ENCODE data around the gene CARS1.

The CARS1 gene

DNA sequence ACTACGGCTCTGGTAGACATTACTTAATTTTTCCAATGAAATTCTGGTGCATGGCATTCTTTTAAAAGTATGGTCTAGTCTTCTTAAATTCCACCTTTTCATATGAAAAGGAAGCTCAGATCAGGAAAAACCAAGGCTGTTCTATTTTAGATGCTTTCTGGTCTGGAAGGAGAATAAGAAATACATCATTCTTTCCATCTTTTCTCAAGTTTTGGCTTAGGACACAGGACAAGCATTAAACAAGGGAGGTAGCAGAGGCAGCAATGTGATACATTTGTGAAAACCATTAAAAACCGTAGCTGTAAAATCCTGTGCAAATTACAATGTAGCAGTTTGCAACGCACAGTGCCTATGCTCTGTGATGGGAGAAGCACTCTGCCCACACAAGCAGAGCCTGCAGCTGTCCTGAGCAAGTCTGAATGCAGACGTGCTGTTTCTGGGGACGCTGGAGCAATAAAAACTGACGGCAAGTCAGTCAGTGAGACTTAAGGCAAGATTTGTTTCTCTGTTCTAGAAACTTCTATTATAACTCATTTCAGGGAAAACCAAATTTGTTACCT lies 88.8 kb downstream of the CARS1 start:
- TF ChIP-seq, protein P1, sequence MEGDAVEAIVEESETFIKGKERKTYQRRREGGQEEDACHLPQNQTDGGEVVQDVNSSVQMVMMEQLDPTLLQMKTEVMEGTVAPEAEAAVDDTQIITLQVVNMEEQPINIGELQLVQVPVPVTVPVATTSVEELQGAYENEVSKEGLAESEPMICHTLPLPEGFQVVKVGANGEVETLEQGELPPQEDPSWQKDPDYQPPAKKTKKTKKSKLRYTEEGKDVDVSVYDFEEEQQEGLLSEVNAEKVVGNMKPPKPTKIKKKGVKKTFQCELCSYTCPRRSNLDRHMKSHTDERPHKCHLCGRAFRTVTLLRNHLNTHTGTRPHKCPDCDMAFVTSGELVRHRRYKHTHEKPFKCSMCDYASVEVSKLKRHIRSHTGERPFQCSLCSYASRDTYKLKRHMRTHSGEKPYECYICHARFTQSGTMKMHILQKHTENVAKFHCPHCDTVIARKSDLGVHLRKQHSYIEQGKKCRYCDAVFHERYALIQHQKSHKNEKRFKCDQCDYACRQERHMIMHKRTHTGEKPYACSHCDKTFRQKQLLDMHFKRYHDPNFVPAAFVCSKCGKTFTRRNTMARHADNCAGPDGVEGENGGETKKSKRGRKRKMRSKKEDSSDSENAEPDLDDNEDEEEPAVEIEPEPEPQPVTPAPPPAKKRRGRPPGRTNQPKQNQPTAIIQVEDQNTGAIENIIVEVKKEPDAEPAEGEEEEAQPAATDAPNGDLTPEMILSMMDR (IDR thresholded peaks at IDR 0.05; ENCODE audit: low read depth, low read length), result no peak
- DNase-seq (ENCODE audit: low read depth in 2 of 2), result no peak
- H3K4me3 ChIP-seq (replicated peaks in 1 of 2; ENCODE audit: low read depth in 2 of 2, low read length in 2 of 2), result no peak overlapping the region

DNA sequence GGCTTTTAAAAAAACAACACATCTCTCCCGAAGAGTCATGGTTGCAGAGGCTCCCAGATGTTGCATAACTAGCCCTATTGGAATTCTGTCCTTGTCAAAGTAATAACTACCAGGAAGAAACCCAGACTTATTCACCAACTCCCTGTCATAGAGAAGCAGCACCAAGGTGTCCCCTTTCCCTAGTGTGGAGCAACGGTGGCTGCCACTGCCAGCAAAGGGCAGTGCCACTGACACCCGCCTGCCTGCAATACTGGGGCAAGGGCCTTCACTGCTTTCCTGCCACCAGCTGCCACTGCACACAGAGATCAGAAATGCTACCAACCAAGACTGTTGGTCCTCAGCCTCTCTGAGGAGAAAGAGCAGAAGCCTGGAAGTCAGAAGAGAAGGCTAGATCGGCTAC lies 92.4 kb downstream of the CARS1 start:
- DNase-seq (ENCODE audit: low read depth in 2 of 2), result no peak
- no peak overlapping the region for H3K4me3 ChIP-seq (replicated peaks in 1 of 2; ENCODE audit: low read depth in 2 of 2, low read length in 2 of 2)
- TF ChIP-seq, protein P1 (IDR thresholded peaks at IDR 0.05; ENCODE audit: low read depth, low read length), result no peak

DNA sequence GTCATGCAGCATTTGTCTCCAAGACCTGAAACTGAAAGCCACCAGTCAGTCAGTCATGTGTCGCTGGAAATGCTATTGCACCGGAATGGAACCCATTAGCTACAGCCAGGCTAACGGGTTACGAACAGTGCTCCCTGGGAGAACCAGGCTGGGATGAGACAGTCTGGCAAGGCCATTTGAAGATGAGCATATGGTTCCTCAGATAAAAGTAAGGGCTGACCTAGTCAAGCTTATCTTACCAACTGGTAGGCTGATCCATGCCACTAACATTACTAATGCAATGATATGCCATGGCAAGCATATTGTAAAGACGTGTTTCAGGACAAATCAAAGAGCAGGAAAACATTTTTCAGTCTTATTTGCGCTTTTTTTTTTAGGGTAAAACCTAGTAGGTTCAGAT lies 93.5 kb downstream of the CARS1 start:
- no peak for DNase-seq (ENCODE audit: low read depth in 2 of 2)
- TF ChIP-seq, protein P1 (IDR thresholded peaks at IDR 0.05; ENCODE audit: low read depth, low read length), result no peak
- no peak overlapping the region for H3K4me3 ChIP-seq (replicated peaks in 1 of 2; ENCODE audit: low read depth in 2 of 2, low read length in 2 of 2)

DNA sequence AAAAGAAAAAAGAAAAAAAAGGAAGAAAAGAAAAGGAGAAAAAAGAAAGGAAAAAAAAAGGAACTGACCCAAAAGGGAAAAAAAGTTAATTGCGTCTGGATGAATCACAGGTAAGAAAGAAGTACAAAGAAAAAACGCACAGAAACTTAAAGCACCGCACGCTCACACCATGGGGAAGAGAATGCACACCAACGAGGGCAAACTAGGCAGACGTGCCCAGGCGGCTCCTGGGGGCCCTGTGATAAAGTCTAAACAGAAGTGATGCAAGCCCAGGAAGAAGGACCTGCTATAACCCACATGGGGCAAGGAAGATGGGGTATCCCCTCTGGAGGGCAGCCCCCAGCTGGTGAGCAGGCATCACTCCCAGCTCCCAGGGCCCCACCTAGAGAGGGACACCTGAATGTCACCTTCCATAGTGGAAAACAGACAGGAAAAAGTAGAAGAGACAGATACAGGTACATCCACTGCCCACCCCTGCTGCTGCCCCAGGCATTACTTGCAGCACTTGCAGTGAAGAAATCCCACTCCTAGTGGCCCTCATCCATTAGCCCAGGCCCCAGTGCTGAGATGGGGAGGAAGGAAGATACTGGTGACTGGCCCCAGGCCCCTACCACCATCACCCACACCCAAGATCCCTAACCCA lies 94.0 kb downstream of the CARS1 start:
- H3K4me3 ChIP-seq (replicated peaks in 1 of 2; ENCODE audit: low read depth in 2 of 2, low read length in 2 of 2), result no peak overlapping the region
- DNase-seq (ENCODE audit: low read depth in 2 of 2), result no peak
- TF ChIP-seq, protein P1 (IDR thresholded peaks at IDR 0.05; ENCODE audit: low read depth, low read length), result no peak

DNA sequence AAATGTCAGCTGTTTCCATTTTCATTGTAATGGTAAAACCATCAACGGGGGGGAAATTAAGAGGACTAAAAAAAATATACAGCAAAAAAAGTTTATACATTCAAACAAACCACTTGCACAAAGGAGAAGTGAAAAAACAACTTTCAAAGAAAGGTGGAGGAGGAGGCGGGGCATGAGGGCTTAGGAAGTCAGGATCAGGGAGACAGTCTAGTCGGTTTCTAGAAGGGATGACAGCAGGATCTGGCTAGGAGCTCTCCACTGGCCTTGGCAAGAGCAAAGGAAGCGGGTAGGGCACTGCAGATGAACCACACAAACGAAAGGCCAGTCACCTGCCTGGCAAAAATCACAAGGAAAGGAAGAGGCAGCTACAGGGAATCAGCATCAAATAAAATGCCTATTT lies 96.1 kb downstream of the CARS1 start:
- no peak for DNase-seq (ENCODE audit: low read depth in 2 of 2)
- no peak overlapping the region for H3K4me3 ChIP-seq (replicated peaks in 1 of 2; ENCODE audit: low read depth in 2 of 2, low read length in 2 of 2)
- TF ChIP-seq, protein P1 (IDR thresholded peaks at IDR 0.05; ENCODE audit: low read depth, low read length), result no peak

DNA sequence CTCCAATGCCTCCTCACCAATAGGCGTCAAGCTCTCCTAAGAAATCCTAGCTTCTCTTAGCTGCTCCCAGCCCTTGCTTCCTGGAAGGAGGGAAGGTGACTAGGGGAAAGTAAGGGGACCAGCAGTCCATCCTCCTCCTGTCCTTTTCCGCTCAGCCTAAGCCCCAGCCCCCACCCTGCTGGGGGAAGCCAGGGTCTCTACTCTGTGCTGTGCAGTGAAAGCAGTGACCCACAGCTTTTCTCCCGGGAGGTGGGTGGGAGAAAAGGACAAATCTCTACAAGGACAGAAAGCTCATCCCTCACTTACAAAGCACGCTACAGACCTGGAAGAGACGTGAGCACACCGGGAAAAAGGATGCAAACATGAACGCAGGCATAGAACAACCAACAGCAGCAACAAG lies 97.1 kb downstream of the CARS1 start:
- H3K4me3 ChIP-seq (replicated peaks in 1 of 2; ENCODE audit: low read depth in 2 of 2, low read length in 2 of 2), result no peak overlapping the region
- DNase-seq (ENCODE audit: low read depth in 2 of 2), result no peak
- TF ChIP-seq, protein P1 (IDR thresholded peaks at IDR 0.05; ENCODE audit: low read depth, low read length), result no peak

DNA sequence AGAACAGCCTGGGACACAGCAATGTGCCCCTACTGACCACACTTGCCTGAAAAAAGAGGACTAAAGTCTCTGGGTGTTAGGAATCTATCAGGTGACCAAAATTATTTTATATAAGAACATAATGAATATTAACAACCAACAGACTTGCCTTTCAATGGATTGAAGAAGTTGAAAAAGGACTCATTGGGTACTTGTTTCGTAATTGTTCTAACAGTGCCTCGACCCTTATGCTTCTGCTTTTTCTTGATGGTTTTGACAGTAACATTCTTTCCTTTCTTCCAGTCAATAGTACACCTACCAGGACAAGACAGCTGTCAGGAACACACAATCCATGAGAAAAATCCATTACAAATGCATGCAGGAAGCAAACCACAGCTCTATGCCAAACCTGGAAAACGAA lies 99.0 kb downstream of the CARS1 start:
- TF ChIP-seq, protein P1 (IDR thresholded peaks at IDR 0.05; ENCODE audit: low read depth, low read length), result no peak
- H3K4me3 ChIP-seq (replicated peaks in 1 of 2; ENCODE audit: low read depth in 2 of 2, low read length in 2 of 2), result no peak overlapping the region
- no peak for DNase-seq (ENCODE audit: low read depth in 2 of 2)
